HepG2 (cell line): Measurements from ENCODE around the gene MAOB. TPM values are rescaled to one million over a fixed set of nuclear protein-coding genes. Genes with fewer than 3 reads are reported as not detected.

Experiments
- ATAC-seq: fragments of 200-7000 bp; cut with Tn5 transposase; 3 replicates; pipeline ENCODE4 v1.9.1; 2020; ENCODE audit warnings: mild to moderate bottlenecking, moderate library complexity
- BruUV-seq: library from RNA; stranded (reverse); fragments of 400-500 nt; replicated peaks from 2 replicates; lab custom pipeline; 2021; lab: Mats Ljungman, UMichigan
- CTCF ChIA-PET: fragments of 300-600 bp; formaldehyde crosslinking; extraction: SDS; loops from one replicate; lab custom pipeline; 2021; ENCODE audit warnings: low total read pairs, inconsistent platforms, low intra/inter-chr PET ratio; lab: Yijun Ruan, JAX
- POLR2A ChIA-PET: fragments of 350-600 bp; sonication (Branson Sonifier 250); formaldehyde crosslinking; loops from one replicate; lab custom pipeline; 2020; ENCODE audit warnings: antibody characterized with exemption, inconsistent platforms; lab: Yijun Ruan, JAX
- DNase-seq: peaks from one replicate; pipeline ENCODE4 v3.0.0-alpha.2; 2015; ENCODE audit warnings: low spot score
- FAIRE-seq: peaks from 3 replicates; lab custom pipeline; 2011; peaks lifted over from hg19 to GRCh38; lab: Jason Lieb, UNC
- H2AFZ ChIP-seq: one replicate; pipeline ENCODE4 v1.6.1; 2011; ENCODE audit warnings: low read length, inconsistent platforms
- H3K27ac ChIP-seq: fragments of 300-600 bp; 3 replicates; pipeline ENCODE4 v1.8.0; 2011; ENCODE audit warnings: mixed run types, mild to moderate bottlenecking, mixed read lengths, low read length, inconsistent platforms; ENCODE audit not compliant: insufficient read depth; ENCODE audit errors: extremely low read length
- H3K27me3 ChIP-seq, 2 experiments: fragments of 200-600 bp in 1 of 2; 2 replicates in 1 of 2; 3 replicates in 1 of 2; pipeline versions ENCODE4 v1.6.0 to v1.8.0; 2011; ENCODE audit warnings: low read length in 2 of 2, mild to moderate bottlenecking in 2 of 2, moderate library complexity in 2 of 2, inconsistent platforms in 1 of 2; ENCODE audit not compliant: insufficient read depth in 2 of 2, control insufficient read depth in 1 of 2
- H3K36me3 ChIP-seq, 2 experiments: fragments of 200-600 bp in 1 of 2; replicated peaks in 1 of 2; 2 replicates in 1 of 2; 3 replicates in 1 of 2; pipeline versions ENCODE4 v1.5.1 to v1.8.0; 2011; ENCODE audit warnings: low read length in 2 of 2, inconsistent platforms in 1 of 2; ENCODE audit not compliant: insufficient read depth in 2 of 2, control insufficient read depth in 1 of 2
- H3K4me1 ChIP-seq: 2 replicates; pipeline ENCODE4 v1.5.1; 2012; ENCODE audit warnings: low read length, inconsistent platforms; ENCODE audit not compliant: insufficient read depth
- H3K4me2 ChIP-seq: 2 replicates; pipeline ENCODE4 v1.6.0; 2011; ENCODE audit warnings: low read depth, low read length, inconsistent platforms
- H3K4me3 ChIP-seq, 3 experiments: fragments of 200-600 bp in 1 of 3; sonication (generic), shearing (Covaris generic) in 1 of 3; replicated peaks in 1 of 3; 2 replicates each; pipeline ENCODE4 v1.5.1; 2011 to 2016; ENCODE audit warnings: low read length in 3 of 3, inconsistent platforms in 2 of 3, low read depth in 2 of 3, mild to moderate bottlenecking in 2 of 3, control low read depth in 1 of 3, mixed read lengths in 1 of 3; ENCODE audit not compliant: insufficient read depth in 1 of 3
- H3K79me2 ChIP-seq: one replicate; pipeline ENCODE4 v1.6.1; 2011; ENCODE audit warnings: low read length, inconsistent platforms; ENCODE audit not compliant: insufficient read depth
- H3K9ac ChIP-seq: 2 replicates; pipeline ENCODE4 v1.6.0; 2011; ENCODE audit warnings: mild to moderate bottlenecking, low read depth, low read length, inconsistent platforms; ENCODE audit not compliant: insufficient read depth
- H3K9me3 ChIP-seq: 2 replicates; pipeline ENCODE4 v1.5.1; 2012; ENCODE audit warnings: mild to moderate bottlenecking, low read length
- H4K20me1 ChIP-seq: 2 replicates; pipeline ENCODE4 v1.6.0; 2011; ENCODE audit warnings: inconsistent platforms, mild to moderate bottlenecking, low read length, moderate library complexity; ENCODE audit not compliant: insufficient read depth
- AKNA ChIP-seq: sonication (generic); formaldehyde crosslinking; IDR thresholded peaks from 2 replicates; pipeline ENCODE4 v1.4.0; 2020; ENCODE audit warnings: missing genetic modification reagents, borderline replicate concordance
- ARID3A ChIP-seq: IDR thresholded peaks from 2 replicates; pipeline ENCODE4 v1.6.1; 2012; ENCODE audit warnings: low read depth, low read length, improper control_type of control experiment
- BHLHE40 ChIP-seq: IDR thresholded peaks from 2 replicates; pipeline ENCODE4 v1.6.1; 2011; ENCODE audit warnings: low read length, improper control_type of control experiment
- FOXA3 ChIP-seq: IDR thresholded peaks from 2 replicates; pipeline ENCODE4 v1.6.1; 2016; ENCODE audit warnings: missing genetic modification reagents, missing compliant biosample characterization
- GATAD2A ChIP-seq: IDR thresholded peaks from 2 replicates; pipeline ENCODE4 v1.6.1; 2016
- HBP1 ChIP-seq: IDR thresholded peaks from 2 replicates; pipeline ENCODE4 v1.6.1; 2016; ENCODE audit warnings: low read depth, control low read depth
- MIXL1 ChIP-seq: IDR thresholded peaks from 2 replicates; pipeline ENCODE4 v1.6.1; 2016
- PRDM10 ChIP-seq: sonication (generic); formaldehyde crosslinking; IDR thresholded peaks from 2 replicates; pipeline ENCODE4 v1.4.0; 2020; ENCODE audit warnings: low read depth, missing genetic modification reagents
- SOX5 ChIP-seq: IDR thresholded peaks from 2 replicates; pipeline ENCODE4 v1.6.1; 2016; ENCODE audit warnings: borderline replicate concordance
- ZNF468 ChIP-seq: sonication (generic); formaldehyde crosslinking; IDR thresholded peaks from 2 replicates; pipeline ENCODE4 v1.8.0; 2022; ENCODE audit warnings: mild to moderate bottlenecking, moderate library complexity, missing genetic modification reagents
- ZNF562 ChIP-seq: sonication (generic); formaldehyde crosslinking; IDR thresholded peaks from 2 replicates; pipeline ENCODE4 v1.8.0; 2022; ENCODE audit warnings: missing genetic modification reagents, borderline replicate concordance
- WGBS: methylation state at CpG from one replicate; pipeline ENCODE4 v1.1.6; 2017; ENCODE audit warnings: low lambda C conversion rate; 5-methylcytosine and 5-hydroxymethylcytosine counted together
- in situ Hi-C: cut with HindIII; loops from 2 replicates; pipeline ENCODE4 v1.10.0; 2017; ENCODE audit warnings: low pct_unique_long_range_greater_than_20kb; ENCODE audit not compliant: extremely low pct_ligation_motif_present
- intact Hi-C: fragments of 100-400 bp; cut with micrococcal nuclease; formaldehyde crosslinking; loops from one replicate; pipeline ENCODE4 v1.10.0; 2022; ENCODE audit not compliant: unreplicated experiment
- polyA plus RNA-seq, 8 experiments: library from polyadenylated mRNA; depleted of rRNA in 3 of 8; stranded (reverse) in 7 of 8; unstranded in 1 of 8; fragments of >200 nt; fragmentation: Illumina TruSeq in 4 of 8; extraction: Trizol in 4 of 8; gene quantifications; 2 replicates each; pipeline versions ENCODE4 v1.2.1 to v1.2.3, GENCODE V29; 2011 to 2016; ENCODE audit warnings: low read depth in 4 of 8, missing spikeins in 1 of 8, mixed read lengths in 1 of 8; ENCODE audit not compliant: insufficient read depth in 1 of 8
- total RNA-seq, 5 experiments: library from RNA; depleted of rRNA; stranded (reverse); fragments of >200 nt; fragmentation: Illumina TruSeq; extraction: Trizol; gene quantifications; 2 replicates each; pipeline ENCODE4 v1.2.3, GENCODE V29; 2016; ENCODE audit warnings: low read depth in 1 of 5

The MAOB gene
- total and polyA plus RNA-seq, 2 of the 13 experiments (the other 11 are each of a cell fraction or from before 2014, with no cell fraction given), result 11.0 to 19.0 TPM

- Histone ChIP-seq H3K9ac (no peak overlapping the region), H3K27ac (peak overlapping the region; percentile 64), H3K4me3 (no peak overlapping the region; a peak in 1 of 6 replicates), H3K4me1 (peaks cover 35% of the 10 kb centered on the region), H4K20me1 (no peaks in the 10 kb centered on the region), H3K27me3 (no peaks in the 10 kb centered on the region), H3K79me2 (no peaks in the 10 kb centered on the region), H3K4me2 (peak overlapping the region; percentile 51), H3K9me3 (no peaks in the 10 kb centered on the region), H3K36me3 (no peaks in the 10 kb centered on the region), H2AFZ (no peak overlapping the region)
- in situ Hi-C loops (no loop called here), intact Hi-C loops (loop anchor here (2.0 kb wide), 1 partner anchor 22 kb away; the partner anchor contains the start of gene MAOB)
- BruUV-seq, result no TSS peak
- DNase-seq (peak; percentile 81), FAIRE-seq (no peak), ATAC-seq (peak; percentile 68)
- CTCF ChIA-PET, result no interaction called here
- POLR2A ChIA-PET, result interaction anchor here (1.1 kb wide), 1 partner anchor 21 kb away, joined by 3 read pairs; the partner anchor contains the start of gene MAOB
- 25% methylated on average over 6 of the region's 8 CpGs for WGBS
- TF ChIP-seq BHLHE40, result no peak
- peak; percentile 36; the same call in 1 of the 2 replicates for TF ChIP-seq SOX5
- no peak for TF ChIP-seq FOXA3 (CRISPR knock-in tag)
- peak; percentile 31 for TF ChIP-seq ARID3A
- 0 out of 2 replicates have a peak, but pooled peaks have one; percentile 25 for TF ChIP-seq MIXL1 (CRISPR knock-in tag)
- no peak for TF ChIP-seq HBP1
- 0 out of 2 replicates have a peak, but pooled peaks have one; percentile 20 for TF ChIP-seq GATAD2A (CRISPR knock-in tag)
- no peak for TF ChIP-seq PRDM10 (CRISPR knock-in tag)
- no peak for TF ChIP-seq ZNF562
- TF ChIP-seq ZNF468 (CRISPR knock-in tag), result no peak
- no peak for TF ChIP-seq AKNA (CRISPR knock-in tag)
These were observed 21.4 kb downstream of the MAOB start for GRCh38 chrX:43860646-43861370.
